Stimulated activated CD8-positive, alpha-beta memory T cell treated with anti-CD3 and anti-CD28 coated beads, Interleukin-15, amount 100 ng/mL, for 24 hours (primary cell): Measurements from ENCODE around the gene ARHGEF9.
"Not testable (repeated sequence)": the region's sequence is repeated elsewhere in the genome, so short reads cannot be mapped to it uniquely, and the experiment has no call there.

Source experiments
- DNase-seq: peaks from one replicate; pipeline ENCODE4 v3.0.0-alpha.2; 2020; ENCODE audit warnings: low read depth

The ARHGEF9 gene

DNA sequence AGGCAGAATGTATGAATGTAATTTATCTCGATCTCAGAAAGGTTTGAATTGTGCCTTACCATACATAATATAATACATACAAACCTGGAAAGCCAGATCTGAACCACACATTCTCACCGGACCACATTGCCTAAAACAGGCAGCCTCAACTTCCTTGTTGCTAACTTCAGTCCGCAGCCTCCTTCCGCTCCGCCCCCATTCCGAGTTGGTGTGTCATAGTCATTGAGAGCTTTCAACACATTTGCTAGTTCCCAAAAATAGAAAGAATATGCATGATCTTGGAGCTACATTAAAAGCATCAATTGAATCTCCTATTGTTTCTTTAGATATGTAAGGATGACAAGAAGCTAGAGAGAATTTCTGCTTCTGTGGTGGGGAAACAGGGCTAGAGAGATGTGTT lies 127.2 kb downstream of the ARHGEF9 start:
- no peak for DNase-seq

DNA sequence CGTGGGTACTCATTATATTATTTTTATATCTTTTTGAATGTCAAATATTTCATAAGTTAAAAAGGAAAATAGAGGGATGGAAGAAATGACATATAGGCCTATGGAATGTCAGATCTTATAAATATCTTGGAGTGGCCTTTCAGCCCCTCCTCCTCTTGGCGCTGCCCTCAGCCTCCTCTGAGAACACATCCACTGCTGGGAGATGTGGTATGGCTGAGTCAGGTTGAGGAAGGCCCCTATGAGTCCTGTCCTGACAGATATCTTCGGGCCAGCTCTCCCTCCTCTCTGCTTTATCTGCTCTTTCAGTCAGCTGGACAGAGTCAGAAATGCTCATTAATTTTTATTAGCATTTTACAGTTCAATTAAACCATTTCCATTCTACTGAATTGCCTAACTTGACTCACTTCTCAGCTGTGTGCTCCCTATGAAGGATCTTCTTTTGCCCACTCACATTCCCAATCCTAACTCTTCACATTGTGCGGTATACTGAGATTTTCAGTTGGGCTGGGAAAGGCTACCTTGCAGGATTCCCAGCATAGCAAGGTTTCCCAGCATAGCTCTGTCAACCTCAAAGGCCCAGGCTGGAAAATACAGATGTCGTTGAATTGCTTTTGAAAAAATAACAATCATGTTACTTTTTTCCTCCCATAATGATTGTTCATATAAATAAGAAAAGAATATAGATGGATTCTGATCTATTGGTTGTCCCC lies 128.0 kb downstream of the ARHGEF9 start:
- DNase-seq = no peak

DNA sequence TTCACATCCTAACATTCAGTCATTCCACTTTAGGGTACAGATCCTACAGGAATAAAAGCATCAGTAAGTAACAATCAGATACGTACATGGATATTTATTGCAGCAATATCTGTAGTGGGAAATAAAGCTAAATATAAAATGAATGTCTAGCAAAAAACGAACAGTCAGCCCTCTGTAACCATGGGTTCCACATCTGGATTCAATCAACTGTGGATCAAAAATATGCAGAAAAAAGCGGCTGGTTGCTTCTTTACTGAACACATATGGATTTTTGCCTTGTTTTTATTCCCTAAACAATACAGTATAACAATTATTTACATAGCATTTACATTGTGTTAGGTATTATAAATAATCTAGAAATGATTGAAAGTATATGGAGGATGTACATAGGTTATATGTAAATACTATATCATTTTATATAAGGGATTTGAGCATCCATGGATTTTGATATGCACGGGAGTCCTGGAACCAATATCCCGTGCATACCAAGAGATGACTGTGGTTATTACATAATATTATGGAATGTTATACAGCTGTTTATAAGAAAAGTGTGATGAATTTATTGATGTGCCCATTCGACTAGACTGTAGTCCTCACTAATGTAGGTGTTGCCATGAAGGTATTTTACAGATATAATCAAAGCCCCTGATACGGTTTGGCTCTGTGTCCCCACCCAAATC lies 132.8 kb downstream of the ARHGEF9 start:
- no peak for DNase-seq

DNA sequence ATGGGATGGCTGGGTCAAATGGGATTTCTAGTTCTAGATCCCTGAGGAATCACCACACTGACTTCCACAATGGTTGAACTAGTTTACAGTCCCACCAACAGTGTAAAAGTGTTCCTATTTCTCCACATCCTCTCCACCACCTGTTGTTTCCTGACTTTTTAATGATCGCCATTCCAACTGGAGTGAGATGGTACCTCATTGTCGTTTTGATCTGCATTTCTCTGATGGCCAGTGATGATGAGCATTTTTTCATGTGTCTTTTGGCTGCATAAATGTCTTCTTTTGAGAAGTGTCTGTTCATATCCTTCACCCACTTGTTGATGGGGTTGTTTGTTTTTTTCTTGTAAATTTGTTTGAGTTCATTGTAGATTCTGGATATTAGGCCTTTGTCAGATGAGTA lies 139.3 kb downstream of the ARHGEF9 start:
- not testable (repeated sequence) for DNase-seq

DNA sequence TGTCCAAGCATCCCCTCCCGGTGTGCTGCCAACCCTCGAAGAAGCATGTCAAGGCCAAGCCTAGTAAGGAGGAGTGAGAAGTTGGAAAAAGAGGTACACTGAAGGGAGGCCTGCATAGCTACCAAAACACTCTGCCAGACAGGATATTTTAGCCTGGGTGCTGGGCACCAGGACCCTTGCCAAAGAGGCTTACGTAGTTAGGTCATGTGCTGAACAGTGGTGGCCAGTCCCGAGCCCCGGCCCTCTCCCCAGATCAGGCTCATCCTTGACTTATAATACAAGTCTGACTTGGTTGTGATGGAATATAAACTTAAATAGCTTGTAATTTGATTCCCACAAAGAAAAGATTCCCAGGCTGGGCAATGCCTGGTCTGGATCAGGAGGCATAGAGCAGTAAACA lies 149.3 kb downstream of the ARHGEF9 start:
- no peak for DNase-seq

DNA sequence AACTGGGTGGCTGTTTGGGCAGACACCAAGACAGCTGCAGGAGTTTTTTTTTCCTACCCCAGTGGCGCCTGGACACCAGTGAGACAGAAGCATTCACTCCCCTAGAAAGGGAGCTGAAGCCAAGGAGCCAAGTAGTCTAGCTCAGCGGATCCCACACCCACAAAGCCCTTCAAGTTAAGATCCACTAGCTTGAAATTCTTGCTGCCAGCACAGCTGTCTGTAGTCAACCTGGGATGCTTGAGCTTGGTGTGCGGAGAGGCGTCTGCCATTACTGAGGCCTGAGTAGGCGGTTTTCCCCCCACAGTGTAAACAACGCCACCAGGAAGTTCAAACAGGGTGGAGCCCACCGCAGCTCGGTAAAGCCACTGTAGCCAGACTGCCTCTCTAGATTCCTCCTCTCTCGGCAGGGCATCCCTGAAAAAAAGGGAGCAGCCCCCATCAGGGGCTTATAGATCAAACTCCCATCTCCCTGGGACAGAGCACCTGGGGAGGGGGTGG lies 171.4 kb downstream of the ARHGEF9 start:
- no peak for DNase-seq

DNA sequence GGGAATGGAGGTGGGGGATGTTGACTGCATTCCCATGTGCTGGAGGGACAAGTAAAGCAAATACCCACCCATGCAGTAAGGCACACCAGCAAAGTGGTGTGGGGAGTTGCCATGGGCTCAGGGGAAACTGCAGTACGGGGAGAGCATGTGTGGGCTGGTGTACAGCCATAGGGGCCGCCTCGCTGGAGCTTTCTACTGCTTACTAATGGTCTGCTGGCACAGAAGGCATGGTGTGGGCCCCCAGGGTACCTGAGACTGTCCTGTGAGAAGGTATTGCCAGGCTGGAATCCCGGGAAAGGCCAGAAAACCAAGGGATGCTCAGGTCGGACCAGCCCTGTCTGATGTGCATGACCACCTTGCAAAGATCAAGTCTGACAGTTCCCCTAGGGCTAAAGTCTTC lies 199.1 kb downstream of the ARHGEF9 start:
- no peak for DNase-seq
